HEK293 (cell line): ENCODE data around the gene COBL.

Source experiments
- CTCF ChIA-PET: fragments of 350-600 bp; formaldehyde crosslinking; extraction: SDS; loops from one replicate; lab custom pipeline; 2021; ENCODE audit warnings: antibody characterized with exemption; lab: Yijun Ruan, JAX
- POLR2A ChIA-PET: fragments of 300-600 bp; formaldehyde crosslinking; extraction: SDS; loops from one replicate; lab custom pipeline; 2020; ENCODE audit warnings: antibody characterized with exemption, inconsistent platforms; lab: Yijun Ruan, JAX
- H3K27ac ChIP-seq: fragments of 200-500 bp; sonication (Bioruptor generic); 2 replicates; pipeline ENCODE4 v1.5.1; 2014; ENCODE audit warnings: low read depth, low read length, control low read depth, inconsistent platforms; ENCODE audit errors: extremely low read depth
- H3K36me3 ChIP-seq, 2 experiments: fragments of 200-500 bp in 1 of 2; sonication (Bioruptor generic) in 1 of 2; 1 replicate in 1 of 2; 2 replicates in 1 of 2; pipeline ENCODE4 v1.5.1; 2014 to 2017; ENCODE audit warnings: inconsistent platforms in 2 of 2, low read length in 2 of 2; ENCODE audit not compliant: control insufficient read depth in 2 of 2, insufficient read depth in 1 of 2
- H3K4me1 ChIP-seq: fragments of 200-500 bp; sonication (Bioruptor generic); 2 replicates; pipeline ENCODE4 v1.5.1; 2014; ENCODE audit warnings: mild to moderate bottlenecking, low read length, inconsistent platforms; ENCODE audit not compliant: control insufficient read depth, insufficient read depth
- H3K4me3 ChIP-seq: 2 replicates; pipeline ENCODE4 v1.5.1; 2011; ENCODE audit warnings: low read depth, mild to moderate bottlenecking, control low read depth, low read length, moderate library complexity
- H3K9me3 ChIP-seq: fragments of 200-500 bp; sonication (Bioruptor generic); 2 replicates; pipeline ENCODE4 v1.5.1; 2014; ENCODE audit warnings: low read depth, low read length, inconsistent platforms; ENCODE audit not compliant: control insufficient read depth, insufficient read depth
- GLIS2 ChIP-seq: fragments of 450-650 bp; formaldehyde crosslinking; IDR thresholded peaks from 2 replicates; pipeline ENCODE4 v1.5.1; 2016; ENCODE audit warnings: missing biosample characterization, missing genetic modification characterization
- HIC1 ChIP-seq: fragments of 450-650 bp; formaldehyde crosslinking; IDR thresholded peaks from 2 replicates; pipeline ENCODE4 v1.5.1; 2016; ENCODE audit warnings: missing biosample characterization, missing genetic modification characterization
- IKZF3 ChIP-seq: fragments of 450-650 bp; IDR thresholded peaks from 2 replicates; pipeline ENCODE4 v1.5.0; 2018; ENCODE audit warnings: missing biosample characterization, mild to moderate bottlenecking, missing genetic modification characterization, moderate library complexity
- SCRT1 ChIP-seq: fragments of 450-650 bp; formaldehyde crosslinking; IDR thresholded peaks from 2 replicates; pipeline ENCODE4 v1.5.1; 2016; ENCODE audit warnings: missing biosample characterization, missing genetic modification characterization, borderline replicate concordance
- ZBTB10 ChIP-seq: fragments of 450-650 bp; formaldehyde crosslinking; IDR thresholded peaks from 2 replicates; pipeline ENCODE4 v1.5.1; 2016; ENCODE audit warnings: missing biosample characterization, missing genetic modification characterization
- ZBTB21 ChIP-seq: fragments of 450-650 bp; formaldehyde crosslinking; IDR thresholded peaks from 2 replicates; pipeline ENCODE4 v1.5.1; 2017; ENCODE audit warnings: missing biosample characterization, missing genetic modification characterization
- ZBTB7A ChIP-seq: fragments of 450-650 bp; formaldehyde crosslinking; IDR thresholded peaks from 2 replicates; pipeline ENCODE4 v1.5.1; 2016; ENCODE audit warnings: low read depth, missing biosample characterization, missing genetic modification characterization
- ZEB2 ChIP-seq: fragments of 450-650 bp; formaldehyde crosslinking; IDR thresholded peaks from 2 replicates; pipeline ENCODE4 v1.5.1; 2016; ENCODE audit warnings: missing biosample characterization, missing genetic modification characterization
- ZFP3 ChIP-seq: fragments of 450-650 bp; formaldehyde crosslinking; IDR thresholded peaks from 2 replicates; pipeline ENCODE4 v1.5.1; 2016; ENCODE audit warnings: low read depth, missing biosample characterization, missing genetic modification characterization
- ZNF138 ChIP-seq: fragments of 450-650 bp; formaldehyde crosslinking; IDR thresholded peaks from 2 replicates; pipeline ENCODE4 v1.5.1; 2016; ENCODE audit warnings: missing biosample characterization, missing genetic modification characterization, borderline replicate concordance
- ZNF140 ChIP-seq: fragments of 450-650 bp; formaldehyde crosslinking; IDR thresholded peaks from 2 replicates; pipeline ENCODE4 v1.5.1; 2016; ENCODE audit warnings: missing biosample characterization, missing genetic modification characterization
- ZNF175 ChIP-seq: fragments of 450-650 bp; formaldehyde crosslinking; IDR thresholded peaks from 2 replicates; pipeline ENCODE4 v1.5.1; 2016; ENCODE audit warnings: missing biosample characterization, missing genetic modification characterization
- ZNF221 ChIP-seq: fragments of 450-650 bp; formaldehyde crosslinking; IDR thresholded peaks from 2 replicates; pipeline ENCODE4 v1.5.1; 2017; ENCODE audit warnings: missing biosample characterization, missing genetic modification characterization, borderline replicate concordance
- ZNF302 ChIP-seq: fragments of 450-650 bp; formaldehyde crosslinking; IDR thresholded peaks from 2 replicates; pipeline ENCODE4 v1.5.1; 2016; ENCODE audit warnings: missing biosample characterization, missing genetic modification characterization, low read depth
- ZNF350 ChIP-seq: fragments of 450-650 bp; formaldehyde crosslinking; IDR thresholded peaks from 2 replicates; pipeline ENCODE4 v1.5.0; 2017; ENCODE audit warnings: missing biosample characterization, mild to moderate bottlenecking, missing genetic modification characterization
- ZNF366 ChIP-seq: fragments of 450-650 bp; formaldehyde crosslinking; conservative IDR thresholded peaks from 2 replicates; pipeline ENCODE4 v1.5.1; 2016; ENCODE audit warnings: missing biosample characterization, missing genetic modification characterization
- ZNF394 ChIP-seq: fragments of 450-650 bp; formaldehyde crosslinking; IDR thresholded peaks from 2 replicates; pipeline ENCODE4 v1.5.1; 2016; ENCODE audit warnings: missing biosample characterization, missing genetic modification characterization, mild to moderate bottlenecking, moderate library complexity, borderline replicate concordance
- ZNF433 ChIP-seq: fragments of 450-650 bp; formaldehyde crosslinking; IDR thresholded peaks from 2 replicates; pipeline ENCODE4 v1.5.1; 2016; ENCODE audit warnings: missing biosample characterization, missing genetic modification characterization, low read depth
- ZNF48 ChIP-seq: fragments of 450-650 bp; formaldehyde crosslinking; IDR thresholded peaks from 2 replicates; pipeline ENCODE4 v1.5.1; 2016; ENCODE audit warnings: missing biosample characterization, missing genetic modification characterization
- ZNF510 ChIP-seq: fragments of 450-650 bp; formaldehyde crosslinking; IDR thresholded peaks from 2 replicates; pipeline ENCODE4 v1.5.1; 2018; ENCODE audit warnings: mild to moderate bottlenecking, missing genetic modification characterization, missing biosample characterization; ENCODE audit not compliant: insufficient replicate concordance
- ZNF530 ChIP-seq: fragments of 450-650 bp; formaldehyde crosslinking; IDR thresholded peaks from 2 replicates; pipeline ENCODE4 v1.5.1; 2016; ENCODE audit warnings: low read depth, missing biosample characterization, missing genetic modification characterization
- ZNF596 ChIP-seq: fragments of 450-650 bp; IDR thresholded peaks from 2 replicates; pipeline ENCODE4 v1.5.0; 2018; ENCODE audit warnings: missing biosample characterization, mild to moderate bottlenecking, missing genetic modification characterization, moderate library complexity
- ZNF624 ChIP-seq: fragments of 450-650 bp; formaldehyde crosslinking; IDR thresholded peaks from 2 replicates; pipeline ENCODE4 v1.5.1; 2017; ENCODE audit warnings: missing biosample characterization, missing genetic modification characterization
- ZNF645 ChIP-seq: fragments of 450-650 bp; formaldehyde crosslinking; IDR thresholded peaks from 2 replicates; pipeline ENCODE4; 2016; ENCODE audit warnings: missing biosample characterization, missing genetic modification characterization
- ZSCAN16 ChIP-seq: fragments of 450-650 bp; formaldehyde crosslinking; IDR thresholded peaks from 2 replicates; pipeline ENCODE4 v1.5.1; 2016; ENCODE audit warnings: missing biosample characterization, missing genetic modification characterization

COBL gene

GRCh38 chr7:51053160-51053925, 263.3 kb downstream of the COBL start:
- POLR2A ChIA-PET: no interaction called here
- CTCF ChIA-PET: interaction anchor here (1.1 to 3.4 kb wide), 2 partner anchors 15 to 108 kb away, joined by 4 to 18 read pairs; no protein-coding TSS in a partner anchor
- Histone ChIP-seq H3K4me3 (no peak overlapping the region), H3K4me1 (no peaks in the 10 kb centered on the region), H3K9me3 (no peaks in the 10 kb centered on the region), H3K27ac (no peak overlapping the region), H3K36me3 (no peaks in the 10 kb centered on the region)
- TF ChIP-seq ZNF596 (tag by site-specific recombination) (no peak), ZNF645 (tag by site-specific recombination) (no peak), ZNF624 (tag by site-specific recombination) (no peak), ZNF394 (no peak), ZEB2 (tag by site-specific recombination) (no peak), ZNF175 (tag by site-specific recombination) (no peak), ZNF530 (tag by site-specific recombination) (no peak), ZNF138 (tag by site-specific recombination) (no peak), ZBTB7A (tag by site-specific recombination) (no peak), ZNF140 (tag by site-specific recombination) (no peak)

- TF ChIP-seq ZBTB10: no peak
- TF ChIP-seq ZFP3 (tag by site-specific recombination): no peak
- no peak for TF ChIP-seq ZNF302
- no peak for TF ChIP-seq ZNF510 (tag by site-specific recombination)
- no peak for TF ChIP-seq ZSCAN16 (tag by site-specific recombination)
- no peak for TF ChIP-seq ZBTB21 (tag by site-specific recombination)
- TF ChIP-seq IKZF3 (tag by site-specific recombination): no peak
- TF ChIP-seq, all 188 proteins: peak for 0
- Histone ChIP-seq H3K27ac (no peak overlapping the region), H3K9me3 (no peaks in the 10 kb centered on the region), H3K36me3 (peaks cover 0 to 2% of the 10 kb centered on the region in 2 experiments; a peak in 1 of 3 replicates), H3K4me1 (no peaks in the 10 kb centered on the region), H3K4me3 (no peak overlapping the region)
- CTCF ChIA-PET: no interaction called here
- POLR2A ChIA-PET: no interaction called here
These were observed 270.1 kb downstream of the COBL start for GRCh38 chr7:51046482-51046881.

GRCh38 chr7:51046103-51046466, 270.5 kb downstream of the COBL start:
- Histone ChIP-seq H3K27ac (no peak overlapping the region), H3K36me3 (peaks cover 0 to 2% of the 10 kb centered on the region in 2 experiments; a peak in 1 of 3 replicates), H3K4me3 (no peak overlapping the region), H3K9me3 (no peaks in the 10 kb centered on the region), H3K4me1 (no peaks in the 10 kb centered on the region)
- ChIA-PET CTCF (interaction anchor here (0.7 kb wide), 1 partner anchor 419 kb away, joined by 3 read pairs; no protein-coding TSS in a partner anchor), POLR2A (no interaction called here)
- TF ChIP-seq ZNF221 (tag by site-specific recombination): no peak
- TF ChIP-seq GLIS2 (tag by site-specific recombination): no peak
- no peak for TF ChIP-seq SCRT1 (tag by site-specific recombination)
- TF ChIP-seq ZBTB7A (tag by site-specific recombination): no peak
- TF ChIP-seq ZNF350 (tag by site-specific recombination): no peak
- no peak for TF ChIP-seq ZNF48 (tag by site-specific recombination)
- no peak for TF ChIP-seq ZNF366 (tag by site-specific recombination)
- TF ChIP-seq HIC1: no peak
- no peak for TF ChIP-seq ZNF645 (tag by site-specific recombination)
- TF ChIP-seq ZNF433 (tag by site-specific recombination): no peak
